Measurements from ENCODE around the gene PAQR7.
A peak's percentile ranks its signal among the peaks of the same experiment; 100 is the strongest.

Gene PAQR7

GRCh38 chr1:25871704-25872494 is 3.6 kb downstream of the PAQR7 start:
- DNase-seq = no peak

- DNase-seq = no peak
Observed at GRCh38 chr1:25871086-25871703, 4.3 kb downstream of the PAQR7 start.

- DNase-seq = no peak
Observed at GRCh38 chr1:25870614-25871013, 4.9 kb downstream of the PAQR7 start.

GRCh38 chr1:25869909-25870606 is 5.5 kb downstream of the PAQR7 start:
- DNase-seq = no peak

- no peak for DNase-seq
Observed at GRCh38 chr1:25867210-25867991, 8.1 kb downstream of the PAQR7 start.

GRCh38 chr1:25866288-25866687 is 9.2 kb downstream of the PAQR7 start:
- no peak for DNase-seq

GRCh38 chr1:25864434-25864833 is 11.1 kb downstream of the PAQR7 start:
- DNase-seq = no peak

- DNase-seq = no peak
Observed at GRCh38 chr1:25863486-25864262, 11.8 kb downstream of the PAQR7 start.

GRCh38 chr1:25862785-25863485 is 12.6 kb downstream of the PAQR7 start:
- DNase-seq = no peak

GRCh38 chr1:25861316-25862286 is 13.9 kb downstream of the PAQR7 start:
- DNase-seq = no peak

GRCh38 chr1:25858906-25859789 is 16.4 kb downstream of the PAQR7 start, which contains the start of gene AUNIP:
TSS of gene AUNIP (minus strand) at chr1:25859457. CDS start at chr1:25859357, 100 bp downstream.
- peak; percentile 74 for DNase-seq

GRCh38 chr1:25858494-25858893 is 17.0 kb downstream of the PAQR7 start:
- DNase-seq = no peak

GRCh38 chr1:25856856-25857255 is 18.7 kb downstream of the PAQR7 start:
- DNase-seq = no peak

- no peak for DNase-seq
Observed at GRCh38 chr1:25854554-25854953, 21.0 kb downstream of the PAQR7 start.

- DNase-seq = no peak
Observed at GRCh38 chr1:25848531-25848930, 27.0 kb downstream of the PAQR7 start.

- no peak for DNase-seq
Observed at GRCh38 chr1:25847929-25848328, 27.6 kb downstream of the PAQR7 start.

GRCh38 chr1:25845664-25846063 is 29.8 kb downstream of the PAQR7 start:
- DNase-seq = no peak

GRCh38 chr1:25844536-25845337 is 30.8 kb downstream of the PAQR7 start:
- no peak for DNase-seq
